HEK293 (cell line): ENCODE results near the gene FLT4.

Experiments used
- SP2 ChIP-seq: fragments of 450-650 bp; formaldehyde crosslinking; IDR thresholded peaks from 2 replicates; pipeline ENCODE4 v1.5.1; 2016; ENCODE audit warnings: missing biosample characterization, missing genetic modification characterization
- ZBTB20 ChIP-seq: fragments of 450-650 bp; formaldehyde crosslinking; IDR thresholded peaks from 2 replicates; pipeline ENCODE4 v1.5.1; 2016; ENCODE audit warnings: missing biosample characterization, missing genetic modification characterization
- ZNF18 ChIP-seq: fragments of 450-650 bp; formaldehyde crosslinking; IDR thresholded peaks from 2 replicates; pipeline ENCODE4 v1.5.1; 2016; ENCODE audit warnings: missing biosample characterization, missing genetic modification characterization
- ZNF639 ChIP-seq: fragments of 450-650 bp; formaldehyde crosslinking; IDR thresholded peaks from 2 replicates; pipeline ENCODE4 v1.5.1; 2016; ENCODE audit warnings: missing biosample characterization, missing genetic modification characterization
- ZNF701 ChIP-seq: fragments of 450-650 bp; formaldehyde crosslinking; IDR thresholded peaks from 2 replicates; pipeline ENCODE4 v1.5.1; 2016; ENCODE audit warnings: missing biosample characterization, missing genetic modification characterization
- TF ChIP-seq, protein P1 (sequence below): fragments of 450-650 bp; formaldehyde crosslinking; IDR thresholded peaks from 2 replicates; pipeline ENCODE4 v1.5.1; 2016; ENCODE audit warnings: missing biosample characterization, missing genetic modification characterization
- TF ChIP-seq, protein P2 (sequence below): fragments of 450-650 bp; formaldehyde crosslinking; IDR thresholded peaks from 2 replicates; pipeline ENCODE4 v1.5.1; 2016; ENCODE audit warnings: missing biosample characterization, missing genetic modification characterization
- TF ChIP-seq, protein P3 (sequence below): sonication (generic); formaldehyde crosslinking; IDR thresholded peaks from 2 replicates; pipeline ENCODE4 v1.8.1; 2022; ENCODE audit warnings: mild to moderate bottlenecking, moderate library complexity, missing genetic modification reagents

DNA sequence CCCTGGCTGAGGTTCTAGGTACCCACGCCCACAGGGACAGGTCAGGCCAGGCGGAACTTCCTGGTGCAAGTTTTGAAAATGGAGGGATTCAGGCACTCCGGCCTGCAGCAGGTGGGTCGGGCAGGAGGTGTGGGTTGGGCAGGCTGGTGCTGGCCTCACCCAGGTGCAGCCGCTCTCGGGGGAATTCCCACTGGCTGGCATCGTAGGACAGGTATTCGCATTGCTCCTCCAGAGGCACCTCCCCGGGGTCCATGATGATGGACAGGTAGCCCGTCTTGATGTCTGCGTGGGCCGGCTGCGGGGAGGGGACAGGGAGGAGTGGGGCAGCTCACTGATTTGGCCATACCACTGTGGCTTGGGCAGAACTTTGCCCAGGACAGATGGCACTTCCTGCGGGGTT is 29.4 kb downstream of the FLT4 start:
- TF ChIP-seq, protein P1, sequence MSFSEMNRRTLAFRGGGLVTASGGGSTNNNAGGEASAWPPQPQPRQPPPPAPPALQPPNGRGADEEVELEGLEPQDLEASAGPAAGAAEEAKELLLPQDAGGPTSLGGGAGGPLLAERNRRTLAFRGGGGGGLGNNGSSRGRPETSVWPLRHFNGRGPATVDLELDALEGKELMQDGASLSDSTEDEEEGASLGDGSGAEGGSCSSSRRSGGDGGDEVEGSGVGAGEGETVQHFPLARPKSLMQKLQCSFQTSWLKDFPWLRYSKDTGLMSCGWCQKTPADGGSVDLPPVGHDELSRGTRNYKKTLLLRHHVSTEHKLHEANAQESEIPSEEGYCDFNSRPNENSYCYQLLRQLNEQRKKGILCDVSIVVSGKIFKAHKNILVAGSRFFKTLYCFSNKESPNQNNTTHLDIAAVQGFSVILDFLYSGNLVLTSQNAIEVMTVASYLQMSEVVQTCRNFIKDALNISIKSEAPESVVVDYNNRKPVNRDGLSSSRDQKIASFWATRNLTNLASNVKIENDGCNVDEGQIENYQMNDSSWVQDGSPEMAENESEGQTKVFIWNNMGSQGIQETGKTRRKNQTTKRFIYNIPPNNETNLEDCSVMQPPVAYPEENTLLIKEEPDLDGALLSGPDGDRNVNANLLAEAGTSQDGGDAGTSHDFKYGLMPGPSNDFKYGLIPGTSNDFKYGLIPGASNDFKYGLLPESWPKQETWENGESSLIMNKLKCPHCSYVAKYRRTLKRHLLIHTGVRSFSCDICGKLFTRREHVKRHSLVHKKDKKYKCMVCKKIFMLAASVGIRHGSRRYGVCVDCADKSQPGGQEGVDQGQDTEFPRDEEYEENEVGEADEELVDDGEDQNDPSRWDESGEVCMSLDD (tag by site-specific recombination) = no peak
- TF ChIP-seq, protein P2, sequence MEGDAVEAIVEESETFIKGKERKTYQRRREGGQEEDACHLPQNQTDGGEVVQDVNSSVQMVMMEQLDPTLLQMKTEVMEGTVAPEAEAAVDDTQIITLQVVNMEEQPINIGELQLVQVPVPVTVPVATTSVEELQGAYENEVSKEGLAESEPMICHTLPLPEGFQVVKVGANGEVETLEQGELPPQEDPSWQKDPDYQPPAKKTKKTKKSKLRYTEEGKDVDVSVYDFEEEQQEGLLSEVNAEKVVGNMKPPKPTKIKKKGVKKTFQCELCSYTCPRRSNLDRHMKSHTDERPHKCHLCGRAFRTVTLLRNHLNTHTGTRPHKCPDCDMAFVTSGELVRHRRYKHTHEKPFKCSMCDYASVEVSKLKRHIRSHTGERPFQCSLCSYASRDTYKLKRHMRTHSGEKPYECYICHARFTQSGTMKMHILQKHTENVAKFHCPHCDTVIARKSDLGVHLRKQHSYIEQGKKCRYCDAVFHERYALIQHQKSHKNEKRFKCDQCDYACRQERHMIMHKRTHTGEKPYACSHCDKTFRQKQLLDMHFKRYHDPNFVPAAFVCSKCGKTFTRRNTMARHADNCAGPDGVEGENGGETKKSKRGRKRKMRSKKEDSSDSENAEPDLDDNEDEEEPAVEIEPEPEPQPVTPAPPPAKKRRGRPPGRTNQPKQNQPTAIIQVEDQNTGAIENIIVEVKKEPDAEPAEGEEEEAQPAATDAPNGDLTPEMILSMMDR (tag by site-specific recombination) = no peak
- TF ChIP-seq ZNF639 (tag by site-specific recombination) (no peak), ZNF701 (no peak), ZNF18 (tag by site-specific recombination) (no peak), SP2 (no peak), ZBTB20 (tag by site-specific recombination) (no peak)
- TF ChIP-seq, protein P3, sequence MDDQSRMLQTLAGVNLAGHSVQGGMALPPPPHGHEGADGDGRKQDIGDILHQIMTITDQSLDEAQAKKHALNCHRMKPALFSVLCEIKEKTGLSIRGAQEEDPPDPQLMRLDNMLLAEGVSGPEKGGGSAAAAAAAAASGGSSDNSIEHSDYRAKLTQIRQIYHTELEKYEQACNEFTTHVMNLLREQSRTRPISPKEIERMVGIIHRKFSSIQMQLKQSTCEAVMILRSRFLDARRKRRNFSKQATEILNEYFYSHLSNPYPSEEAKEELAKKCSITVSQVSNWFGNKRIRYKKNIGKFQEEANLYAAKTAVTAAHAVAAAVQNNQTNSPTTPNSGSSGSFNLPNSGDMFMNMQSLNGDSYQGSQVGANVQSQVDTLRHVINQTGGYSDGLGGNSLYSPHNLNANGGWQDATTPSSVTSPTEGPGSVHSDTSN (CRISPR knock-in tag) = no peak
